Lower leg skin (tissue), 3 donors: ENCODE measurements around the gene WIPF3.

ENCODE experiments used
- POLR2A ChIP-seq, 2 donors: fragments of 450-650 bp; IDR thresholded peaks; one replicate each; pipeline ENCODE4 v1.6.1; 2016 to 2017; ENCODE audit warnings: antibody characterized with exemption in 2 of 2, mild to moderate bottlenecking in 1 of 2, moderate library complexity in 1 of 2
- TF ChIP-seq, protein P1 (sequence below), 3 donors: fragments of 450-650 bp; IDR thresholded peaks; one replicate each; pipeline ENCODE4 v1.5.1; 2016; ENCODE audit warnings: antibody characterized with exemption in 3 of 3, mild to moderate bottlenecking in 3 of 3, moderate library complexity in 2 of 3

GRCh38 chr7:29873644-29874294 is 67.5 kb downstream of the WIPF3 start:
- TF ChIP-seq POLR2A (IDR thresholded peaks at IDR 0.05): no peak
- TF ChIP-seq, protein P1, sequence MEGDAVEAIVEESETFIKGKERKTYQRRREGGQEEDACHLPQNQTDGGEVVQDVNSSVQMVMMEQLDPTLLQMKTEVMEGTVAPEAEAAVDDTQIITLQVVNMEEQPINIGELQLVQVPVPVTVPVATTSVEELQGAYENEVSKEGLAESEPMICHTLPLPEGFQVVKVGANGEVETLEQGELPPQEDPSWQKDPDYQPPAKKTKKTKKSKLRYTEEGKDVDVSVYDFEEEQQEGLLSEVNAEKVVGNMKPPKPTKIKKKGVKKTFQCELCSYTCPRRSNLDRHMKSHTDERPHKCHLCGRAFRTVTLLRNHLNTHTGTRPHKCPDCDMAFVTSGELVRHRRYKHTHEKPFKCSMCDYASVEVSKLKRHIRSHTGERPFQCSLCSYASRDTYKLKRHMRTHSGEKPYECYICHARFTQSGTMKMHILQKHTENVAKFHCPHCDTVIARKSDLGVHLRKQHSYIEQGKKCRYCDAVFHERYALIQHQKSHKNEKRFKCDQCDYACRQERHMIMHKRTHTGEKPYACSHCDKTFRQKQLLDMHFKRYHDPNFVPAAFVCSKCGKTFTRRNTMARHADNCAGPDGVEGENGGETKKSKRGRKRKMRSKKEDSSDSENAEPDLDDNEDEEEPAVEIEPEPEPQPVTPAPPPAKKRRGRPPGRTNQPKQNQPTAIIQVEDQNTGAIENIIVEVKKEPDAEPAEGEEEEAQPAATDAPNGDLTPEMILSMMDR (IDR thresholded peaks at IDR 0.05): no peak
